ENCODE results near the gene FXYD2.

Gene FXYD2

DNA sequence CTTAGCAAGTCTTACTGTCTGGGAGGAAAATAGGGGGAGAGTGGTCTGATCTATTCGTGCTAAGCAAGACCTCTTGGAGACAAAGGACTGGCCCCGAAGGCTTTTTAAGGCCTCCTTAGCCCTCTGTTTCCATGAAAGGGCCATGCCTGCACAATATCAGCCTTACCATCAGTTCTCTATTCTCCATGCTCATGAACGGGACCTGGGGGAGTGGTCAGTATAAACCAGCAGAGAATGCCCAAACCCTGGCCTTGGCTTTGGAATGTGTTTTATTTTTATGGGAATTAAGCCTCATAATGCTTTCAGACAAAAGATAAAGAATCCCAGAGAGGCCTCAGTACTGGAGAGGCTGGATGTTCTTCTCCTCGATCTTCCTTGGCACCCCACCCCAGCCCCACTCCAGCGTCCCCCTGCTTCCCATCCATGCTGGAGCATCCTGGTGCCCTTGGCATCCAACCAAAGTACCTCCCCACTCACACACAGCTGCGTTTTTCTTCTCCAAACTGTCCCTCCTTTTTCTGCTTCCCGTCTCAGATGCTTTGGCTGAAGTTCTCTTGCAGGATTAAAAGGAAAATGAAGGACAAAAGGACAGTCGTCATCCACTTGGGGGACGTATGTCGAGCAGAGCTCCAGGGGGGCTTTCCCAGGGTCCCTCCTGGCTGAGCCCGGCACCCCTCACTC is 33.3 kb upstream of the FXYD2 start:
- DNase-seq (ENCODE audit: low read depth) = no peak

DNA sequence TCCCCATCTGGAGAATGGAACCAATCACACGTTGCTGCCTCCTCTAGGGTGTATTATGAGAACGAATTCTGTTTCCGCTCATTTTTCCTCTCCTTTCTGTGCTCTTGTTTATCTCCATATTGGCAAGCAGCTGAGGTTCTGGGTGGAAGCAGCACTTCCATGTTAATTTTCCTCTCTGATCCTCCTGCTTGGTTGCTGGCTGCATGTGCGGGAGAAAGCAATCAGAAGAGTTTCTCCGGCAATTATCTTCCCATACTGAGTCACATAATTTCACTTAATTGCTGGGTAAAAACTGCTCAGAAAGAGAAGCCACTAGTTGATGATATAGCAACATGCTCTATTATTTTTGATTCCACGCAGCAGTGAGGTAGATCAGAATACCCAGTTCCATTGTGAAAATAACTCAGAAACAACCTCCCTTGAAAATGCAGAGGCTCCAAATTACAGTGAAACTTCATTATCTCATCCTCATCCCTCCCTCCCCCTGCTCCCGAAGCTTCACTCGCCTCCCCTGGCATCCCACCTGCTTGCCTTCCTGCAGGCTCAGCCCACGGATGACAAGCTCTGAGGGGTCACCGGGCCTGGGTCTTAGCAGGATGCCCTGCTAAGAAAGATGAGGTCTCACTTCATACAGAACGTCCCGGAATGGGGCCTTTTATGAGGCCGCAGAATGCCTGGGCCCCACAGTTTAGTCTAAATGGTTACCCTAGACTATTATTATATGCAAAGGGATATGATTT is 31.5 kb upstream of the FXYD2 start:
- DNase-seq (ENCODE audit: low read depth) = no peak

GRCh38 chr11:117855186-117855845 is 30.8 kb upstream of the FXYD2 start:
- DNase-seq (ENCODE audit: low read depth) = no peak

DNA sequence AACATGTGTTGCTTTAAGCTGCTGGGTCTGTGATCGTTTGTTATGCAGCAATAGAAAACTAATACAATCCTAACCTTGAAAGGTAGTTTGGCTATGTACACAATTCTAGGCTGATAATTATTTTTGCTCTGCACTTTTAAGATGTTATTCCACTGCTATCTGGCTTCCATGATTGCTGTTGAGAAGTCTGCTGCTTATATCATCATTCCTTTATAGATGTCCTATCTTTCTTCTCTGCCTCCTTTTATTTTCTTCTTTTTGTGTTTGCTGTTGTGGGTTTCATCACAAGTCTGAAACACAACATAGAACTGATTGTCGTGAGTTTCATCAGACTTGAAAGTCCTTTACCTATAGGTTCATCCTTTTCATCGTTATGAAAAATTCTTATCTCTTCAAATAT is 27.8 kb upstream of the FXYD2 start:
- no peak for DNase-seq (ENCODE audit: low read depth)

GRCh38 chr11:117851852-117852251 is 27.3 kb upstream of the FXYD2 start:
- no peak for DNase-seq (ENCODE audit: low read depth)

DNA sequence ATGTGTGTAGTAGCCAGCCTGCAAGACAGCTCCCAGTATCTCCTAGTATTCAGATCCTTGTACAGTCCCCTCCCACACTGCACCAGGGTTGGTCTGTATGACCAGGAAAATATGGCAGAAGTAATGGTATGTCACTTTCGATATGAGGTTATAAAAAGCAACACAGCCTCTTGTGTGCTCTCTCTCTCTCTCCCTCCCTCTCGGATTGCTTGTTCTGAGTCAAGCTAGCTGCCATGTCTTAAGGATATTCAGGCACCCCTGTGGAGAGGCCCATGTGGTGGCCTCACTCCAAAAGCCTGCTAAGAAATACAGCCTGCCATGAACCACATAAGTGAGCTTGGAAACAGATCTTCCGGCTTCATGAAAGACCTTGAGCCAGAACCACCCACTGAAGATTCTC is 26.6 kb upstream of the FXYD2 start:
- DNase-seq (ENCODE audit: low read depth) = no peak

- no peak for DNase-seq (ENCODE audit: low read depth)
These were observed 25.4 kb upstream of the FXYD2 start for GRCh38 chr11:117849781-117850414.

- peak; percentile 77 for DNase-seq (ENCODE audit: low read depth)
These were observed 19.3 kb upstream of the FXYD2 start for GRCh38 chr11:117843666-117844484.

DNA sequence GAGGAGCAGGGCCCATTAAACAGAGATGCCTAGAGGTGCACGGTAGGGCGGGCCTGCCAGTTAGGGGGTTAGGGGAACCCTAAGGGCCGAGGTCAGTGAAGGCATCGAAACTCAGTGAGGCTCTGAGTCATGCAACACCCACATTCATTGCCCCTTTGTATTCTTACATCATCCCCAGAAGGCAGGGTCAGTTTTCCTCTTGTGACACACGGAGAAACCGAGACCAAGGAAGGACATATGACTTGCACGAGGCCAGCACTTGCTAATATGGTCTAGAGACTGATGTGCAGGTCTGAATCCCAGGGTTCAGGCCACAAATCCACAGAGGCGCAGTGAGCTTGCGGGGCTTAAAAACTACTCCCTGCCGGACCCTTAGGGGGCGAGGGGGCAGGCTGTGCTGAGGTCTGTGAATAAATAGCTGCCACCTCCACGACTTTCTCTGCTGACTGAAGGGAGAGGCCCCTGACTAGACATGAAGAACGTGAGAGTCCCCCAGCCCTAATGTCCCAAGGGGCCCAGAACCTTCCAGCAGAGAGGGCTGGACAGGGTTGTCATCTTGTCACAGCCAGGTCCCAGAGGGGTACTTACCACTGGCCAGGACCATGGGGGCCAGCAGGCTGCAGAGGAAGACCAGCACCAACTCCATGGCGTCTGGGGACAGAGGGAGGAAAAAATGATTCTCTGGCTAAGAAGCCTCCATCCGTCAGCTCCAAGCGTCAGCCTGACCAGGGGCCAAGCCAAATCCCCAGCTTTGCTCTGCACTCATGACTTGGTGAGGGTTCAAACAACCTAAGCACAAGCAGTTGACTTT is 17.8 kb upstream of the FXYD2 start:
- no peak for DNase-seq (ENCODE audit: low read depth)

GRCh38 chr11:117841551-117842031 is 17.0 kb upstream of the FXYD2 start:
- DNase-seq (ENCODE audit: low read depth) = no peak

GRCh38 chr11:117840881-117841550 is 16.5 kb upstream of the FXYD2 start:
- DNase-seq (ENCODE audit: low read depth) = no peak

DNA sequence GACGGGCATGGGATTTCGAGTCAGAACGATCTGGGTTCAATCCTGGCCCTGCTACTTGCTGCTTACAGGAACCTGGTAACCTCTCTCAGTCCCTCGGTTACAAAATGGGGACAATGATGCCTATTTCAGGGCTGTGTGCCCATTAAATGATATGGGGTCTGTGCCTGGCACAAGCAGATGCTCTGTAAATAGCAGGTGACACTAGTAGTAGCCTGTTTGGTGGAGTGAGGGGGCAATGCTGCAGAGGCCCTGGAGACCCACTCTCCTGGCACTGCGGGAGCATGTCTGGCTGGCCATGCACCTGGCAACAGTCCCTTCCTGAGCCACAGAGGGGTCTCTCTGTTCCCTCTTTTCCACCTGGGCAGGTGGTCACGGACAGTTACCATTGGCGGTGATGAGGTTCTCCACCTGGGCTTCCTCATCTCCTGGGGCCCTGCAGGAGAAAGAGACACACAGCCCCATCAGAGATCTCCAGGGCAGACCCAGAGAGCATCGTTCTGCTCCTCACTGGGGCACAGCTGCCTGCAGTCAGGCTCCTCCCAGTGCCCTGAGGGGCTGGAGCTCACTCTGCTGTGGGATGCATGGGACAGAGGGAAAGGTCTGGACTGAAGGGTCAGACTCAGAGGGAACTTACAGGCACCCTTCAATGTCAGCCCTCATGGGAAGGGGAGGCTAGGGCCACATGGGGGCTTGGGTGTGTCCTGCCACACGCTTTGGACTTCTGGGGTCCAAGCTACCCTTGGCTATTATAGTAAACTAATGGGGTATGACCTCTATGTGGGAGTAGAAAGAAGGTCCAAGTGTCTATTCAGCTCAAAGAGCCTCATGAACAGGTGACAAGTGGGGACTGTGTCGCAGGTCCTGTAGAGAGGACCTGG is 15.6 kb upstream of the FXYD2 start:
- no peak for DNase-seq (ENCODE audit: low read depth)

DNA sequence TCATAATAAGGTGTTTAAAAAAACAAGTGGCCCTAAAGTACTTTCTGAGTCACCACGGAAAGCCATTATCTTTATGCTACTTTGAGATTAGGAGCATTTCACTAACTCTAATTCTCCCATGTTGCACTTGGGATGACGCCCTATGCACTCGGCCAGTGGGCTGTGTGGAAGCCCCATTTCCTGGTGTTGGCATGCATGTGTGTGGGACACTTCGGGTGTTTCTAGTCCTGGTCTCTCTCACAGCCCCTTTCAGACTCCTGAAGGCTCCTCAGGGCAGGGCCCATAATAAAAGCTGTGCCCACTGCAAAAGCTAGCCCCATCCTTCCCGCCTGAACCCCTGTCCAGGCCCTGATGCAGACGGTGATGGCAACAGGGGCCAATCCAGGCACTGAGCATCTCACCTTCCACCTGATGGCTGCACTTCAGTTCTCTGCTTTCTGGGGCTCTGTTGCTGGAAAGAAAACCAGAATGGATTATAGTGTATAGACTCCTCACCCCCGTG is 14.9 kb upstream of the FXYD2 start:
- DNase-seq (ENCODE audit: low read depth) = no peak

DNA sequence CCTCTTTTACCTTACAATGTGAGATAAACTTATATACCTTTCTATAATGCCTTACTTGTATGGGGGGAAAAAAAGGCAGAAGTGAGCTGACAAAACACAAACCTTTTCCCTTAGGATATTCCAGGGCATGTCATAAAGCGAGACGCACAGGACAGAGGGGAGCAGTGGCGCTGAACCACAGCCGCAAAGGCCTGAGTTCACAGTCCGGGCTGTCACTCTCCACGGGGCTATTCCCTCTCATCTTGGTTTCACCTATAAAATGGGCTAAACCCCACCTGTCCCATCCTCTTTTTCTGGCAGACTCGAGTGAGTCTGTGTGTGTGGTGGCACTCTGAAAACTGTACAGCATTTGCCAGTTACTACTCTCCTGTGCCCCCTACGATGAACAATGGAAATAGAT is 14.4 kb upstream of the FXYD2 start:
- DNase-seq (ENCODE audit: low read depth) = no peak

GRCh38 chr11:117837791-117838190 is 13.2 kb upstream of the FXYD2 start:
- DNase-seq (ENCODE audit: low read depth) = no peak

DNA sequence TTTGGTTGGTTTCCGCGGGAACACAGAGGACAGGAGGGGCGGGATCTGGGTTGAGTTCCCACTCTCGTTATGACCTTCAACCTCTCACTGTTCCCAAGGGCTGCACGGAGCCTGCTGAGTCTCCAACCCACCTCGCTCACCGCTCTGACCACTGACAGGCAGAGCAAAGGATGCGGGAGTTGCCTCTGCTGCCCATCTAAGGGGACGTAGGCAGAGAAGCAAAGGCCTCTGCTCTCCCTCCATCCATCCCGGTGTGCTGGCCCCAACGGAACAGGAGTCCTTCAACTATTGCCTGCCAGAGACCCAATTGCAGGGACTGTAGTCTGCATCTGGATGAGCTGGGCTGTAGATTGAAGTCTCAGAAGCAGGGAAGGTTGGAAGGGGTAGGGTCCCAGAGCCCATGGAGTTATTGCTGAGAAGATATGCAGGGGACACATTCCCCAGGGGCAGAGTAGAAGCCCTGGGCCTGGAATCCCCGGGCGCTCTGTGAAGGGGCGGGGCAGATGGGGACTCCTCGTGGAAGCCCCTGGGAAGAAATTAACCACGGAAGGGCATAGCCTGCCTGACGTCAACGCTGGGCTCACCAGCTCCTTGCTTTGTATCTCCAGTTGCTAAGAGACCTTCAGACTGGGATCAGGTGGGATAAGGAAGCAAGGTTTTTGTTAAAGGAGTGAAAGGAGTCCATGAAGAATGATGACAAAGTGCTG is 12.7 kb upstream of the FXYD2 start:
- DNase-seq (ENCODE audit: low read depth) = no peak

- no peak for DNase-seq (ENCODE audit: low read depth)
These were observed 11.8 kb upstream of the FXYD2 start for GRCh38 chr11:117836077-117836960.
